COLO829 (cell line): ENCODE results near the gene IQSEC3.

ENCODE experiments used
- DNase-seq: peaks from one replicate; pipeline ENCODE4 v3.0.0; 2012; ENCODE audit warnings: low spot score

The IQSEC3 gene

DNA sequence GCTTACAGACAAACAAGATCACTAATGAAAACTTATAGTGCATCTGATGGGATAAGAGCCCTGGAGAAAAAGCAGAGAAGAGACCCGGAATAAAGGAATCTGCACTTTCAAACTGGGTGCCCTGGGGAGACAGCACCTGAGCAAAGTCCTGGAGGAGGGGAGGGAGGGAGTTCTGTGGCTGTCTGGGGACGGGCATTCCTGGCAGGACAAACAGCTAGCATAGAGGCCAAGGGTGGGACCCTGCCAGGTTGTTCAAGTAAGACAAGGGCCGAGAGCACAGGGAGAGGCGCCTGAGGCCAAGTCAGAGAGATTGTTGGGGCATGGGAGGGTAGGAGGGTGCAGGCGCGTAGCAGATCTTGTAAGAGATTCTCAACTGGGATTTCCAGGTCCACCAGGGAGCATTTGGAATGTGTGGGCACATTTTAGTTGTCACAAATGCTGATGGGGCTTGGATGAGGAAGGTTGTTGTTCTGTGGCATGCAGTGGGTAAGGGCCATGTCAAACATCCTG is 14.2 kb downstream of the IQSEC3 start:
- DNase-seq = no peak

DNA sequence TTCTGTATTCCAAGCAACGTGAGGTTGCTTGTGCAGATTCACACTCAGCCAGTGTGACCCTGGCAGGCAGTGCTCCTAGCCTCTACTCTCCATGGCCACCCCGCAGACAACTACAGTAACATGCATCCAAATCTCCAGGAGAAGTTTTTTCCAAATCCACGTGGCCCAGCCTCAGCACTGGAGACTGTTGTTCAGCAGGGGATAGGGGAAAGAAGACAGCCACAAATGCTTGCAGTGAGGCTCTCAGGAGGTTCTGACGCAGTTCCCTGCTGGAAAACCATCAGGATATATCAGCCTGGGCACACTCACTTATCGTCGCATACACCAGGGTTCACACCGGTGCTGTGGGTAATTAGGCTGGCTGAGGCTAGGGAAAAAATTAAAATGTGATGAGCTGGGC is 16.2 kb downstream of the IQSEC3 start:
- no peak for DNase-seq

DNA sequence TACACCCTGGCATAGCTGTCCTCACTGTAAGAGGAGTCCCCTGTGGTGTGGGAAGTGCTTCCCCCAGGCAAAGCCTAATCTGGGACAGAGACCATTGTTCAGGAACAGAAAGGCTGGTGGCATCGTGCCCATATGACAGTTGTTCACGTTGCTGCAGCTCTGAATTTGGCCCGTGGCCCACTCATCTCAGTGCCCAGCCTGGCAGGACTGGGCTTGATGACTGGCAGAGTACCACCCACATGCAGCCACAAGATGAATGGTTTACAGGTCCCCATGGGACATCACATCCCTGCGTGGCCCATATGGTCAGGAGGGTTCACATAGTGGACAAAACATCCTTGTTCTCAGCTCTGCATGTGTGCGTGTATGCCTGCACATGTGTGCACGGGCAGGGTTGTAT is 17.5 kb downstream of the IQSEC3 start:
- peak; percentile 61 for DNase-seq

DNA sequence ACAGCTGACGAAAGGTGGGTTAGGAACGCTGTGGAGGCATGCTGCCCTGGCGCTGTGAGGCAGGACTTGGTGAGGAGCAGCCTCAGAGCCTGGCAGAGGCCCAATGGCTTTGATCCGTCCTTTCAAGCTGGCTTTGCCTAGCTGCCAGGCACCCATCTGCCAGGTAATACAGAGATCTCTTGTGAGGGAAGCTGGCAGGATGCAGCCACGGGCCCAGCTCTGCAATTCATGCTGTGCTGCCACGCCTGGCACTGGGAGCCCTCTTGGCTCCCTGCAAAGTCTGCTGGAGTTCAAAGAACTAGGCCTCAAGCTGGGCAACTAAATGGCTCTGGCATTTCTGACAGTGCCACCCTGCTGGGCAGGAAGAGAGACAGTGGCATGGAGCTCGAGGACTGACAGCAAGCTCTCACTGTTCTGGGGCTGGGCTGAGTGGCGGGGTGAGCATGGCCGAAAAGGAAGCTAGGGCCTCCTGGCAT is 18.7 kb downstream of the IQSEC3 start:
- no peak for DNase-seq

DNA sequence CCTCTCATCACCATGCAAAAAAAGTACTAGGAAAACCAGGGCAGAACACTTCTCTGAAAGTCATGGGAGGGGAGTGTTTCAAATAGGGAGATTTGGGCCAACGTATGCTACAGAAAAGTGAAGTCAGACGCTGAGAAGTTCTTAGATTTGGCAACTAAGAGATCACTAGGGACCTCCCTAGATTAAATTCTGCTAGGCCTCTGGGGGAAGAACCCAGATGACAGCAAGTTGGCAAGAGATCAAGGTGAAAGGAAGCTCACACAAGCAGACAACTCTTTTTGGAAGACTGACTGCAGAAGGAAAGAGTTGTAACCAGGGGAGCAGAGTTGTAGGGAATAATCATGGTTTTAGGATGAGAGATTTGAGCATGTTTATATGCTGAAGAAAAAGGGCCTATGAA is 20.7 kb downstream of the IQSEC3 start:
- DNase-seq = no peak

DNA sequence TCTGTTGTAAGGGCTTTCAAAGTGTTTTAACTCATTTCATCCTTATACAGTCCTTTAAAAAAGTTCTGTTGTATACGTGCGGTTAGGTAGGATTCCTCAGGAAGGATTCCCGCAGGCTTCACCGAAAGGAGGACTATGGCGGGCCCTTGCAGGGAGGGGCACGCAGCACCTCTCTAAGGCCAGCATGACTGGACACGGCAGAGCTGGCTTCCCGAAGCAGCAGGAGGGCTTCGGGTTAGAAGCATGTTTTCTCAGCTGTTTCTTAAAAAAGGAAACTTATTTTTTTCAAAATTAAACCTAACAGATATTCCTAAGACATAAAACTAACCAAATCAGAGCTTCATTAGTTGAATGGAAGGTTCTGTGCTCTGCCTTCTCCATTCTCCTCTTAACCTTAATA is 21.3 kb downstream of the IQSEC3 start:
- DNase-seq = no peak

DNA sequence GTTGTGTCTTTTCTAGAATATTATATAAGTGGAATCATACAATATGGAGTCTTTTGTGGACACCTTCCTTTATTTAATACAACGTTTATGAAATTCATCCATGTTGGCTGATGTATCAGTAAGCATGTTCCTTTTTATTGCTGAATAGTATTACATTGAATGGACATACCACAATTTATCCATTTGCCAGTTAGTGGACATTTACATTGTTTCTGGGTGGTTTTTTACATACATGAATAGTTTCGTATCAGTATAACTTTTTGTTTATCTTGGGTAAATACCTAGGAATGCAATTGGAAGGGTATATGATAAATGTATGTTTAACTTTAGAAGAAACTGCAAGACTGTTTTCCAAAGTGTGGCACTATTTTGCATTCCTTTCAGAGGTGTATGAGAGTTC is 23.1 kb downstream of the IQSEC3 start:
- no peak for DNase-seq

DNA sequence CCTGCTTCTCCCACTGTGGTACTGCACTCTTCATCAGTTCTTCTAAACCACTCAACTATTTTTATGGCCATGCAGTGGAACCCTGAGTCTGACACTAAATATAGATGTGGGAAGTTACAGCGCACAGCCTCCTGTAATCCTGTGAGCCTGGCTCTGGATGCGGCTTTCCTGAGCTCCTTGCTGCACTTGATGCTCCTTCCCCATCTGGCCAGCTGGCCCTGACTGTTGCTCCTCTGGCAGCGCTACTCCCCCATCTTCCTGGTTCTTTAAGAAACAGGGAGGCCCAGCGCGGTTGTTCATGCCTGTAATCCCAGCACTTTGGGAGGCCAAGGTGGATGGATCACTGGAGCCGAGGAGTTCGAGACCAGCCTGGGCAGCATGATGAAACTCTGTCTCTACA is 24.6 kb downstream of the IQSEC3 start:
- no peak for DNase-seq

DNA sequence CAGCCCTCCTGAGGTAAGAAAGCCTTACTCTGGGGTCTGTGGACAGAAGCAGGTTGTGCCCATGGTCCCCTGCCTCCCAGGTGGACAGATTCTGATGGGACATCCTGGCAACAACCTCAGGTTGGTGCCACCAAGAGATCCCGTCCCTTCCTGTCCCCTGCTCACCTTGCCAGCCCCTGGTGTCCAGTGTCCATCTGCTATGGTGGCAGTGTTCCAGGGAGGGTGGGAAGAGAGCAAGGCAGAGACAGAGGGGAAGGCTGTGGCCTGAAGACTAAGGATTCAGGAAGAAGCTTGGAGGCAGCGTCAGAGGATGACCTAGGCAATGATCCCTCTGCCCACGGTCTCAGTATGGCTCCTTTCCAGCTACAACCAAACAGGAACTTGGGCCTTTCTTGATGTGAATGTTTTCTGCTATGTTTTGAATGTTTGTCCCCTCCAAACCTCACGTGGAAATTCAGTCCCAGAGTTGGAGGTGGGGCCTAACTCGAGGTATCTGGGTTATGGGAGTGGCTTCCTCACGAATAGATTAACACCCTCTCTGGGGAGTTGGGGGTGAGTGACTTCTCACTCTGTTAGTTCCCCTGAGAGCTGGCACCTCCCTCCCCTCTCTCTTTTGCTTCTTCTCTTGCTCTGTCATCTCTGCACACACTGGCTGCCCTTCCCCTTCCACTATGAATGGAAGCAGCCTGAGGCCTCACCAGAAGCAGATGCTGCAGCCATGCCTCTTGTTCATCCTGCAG is 26.9 kb downstream of the IQSEC3 start:
- no peak for DNase-seq

DNA sequence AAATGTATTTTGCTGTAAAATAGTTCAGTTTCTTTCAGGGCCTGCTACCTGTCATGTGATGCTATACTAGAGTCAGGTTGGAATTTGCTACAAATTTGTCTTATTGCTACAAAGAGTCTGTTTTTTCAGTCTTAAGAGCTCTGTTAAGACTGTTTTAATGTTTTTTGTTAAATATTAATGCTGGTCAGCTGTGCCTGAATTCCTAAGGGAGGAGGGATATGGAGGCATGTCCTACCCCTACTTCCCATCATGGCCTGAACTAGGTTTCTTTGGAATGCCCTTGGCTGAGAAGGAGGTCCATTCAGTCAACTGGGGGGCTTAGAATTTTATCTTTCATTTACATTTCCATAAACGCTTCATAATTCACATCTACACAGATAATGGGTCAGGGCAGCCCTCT is 30.0 kb downstream of the IQSEC3 start:
- no peak for DNase-seq

DNA sequence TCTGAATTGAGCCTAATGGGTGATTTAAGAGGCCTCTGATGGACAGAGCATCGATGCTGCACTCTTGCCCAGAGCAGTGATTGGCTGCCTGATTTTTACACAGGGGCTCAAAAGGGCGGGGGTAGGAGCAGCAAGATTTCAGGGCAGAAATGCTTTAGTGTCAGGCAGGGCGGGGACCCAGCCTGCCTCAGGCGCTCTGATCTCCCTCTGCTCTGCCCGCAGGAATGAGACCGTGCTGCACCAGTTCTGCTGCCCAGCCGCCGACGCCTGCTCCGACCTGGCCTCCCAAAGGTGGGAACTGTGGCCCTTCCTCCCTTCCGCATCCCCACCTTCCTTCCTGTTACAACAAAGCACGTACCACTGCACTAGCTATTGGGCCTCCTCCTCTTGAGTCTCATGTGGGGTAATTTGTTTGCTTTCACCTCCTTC is 32.4 kb downstream of the IQSEC3 start:
- no peak for DNase-seq

DNA sequence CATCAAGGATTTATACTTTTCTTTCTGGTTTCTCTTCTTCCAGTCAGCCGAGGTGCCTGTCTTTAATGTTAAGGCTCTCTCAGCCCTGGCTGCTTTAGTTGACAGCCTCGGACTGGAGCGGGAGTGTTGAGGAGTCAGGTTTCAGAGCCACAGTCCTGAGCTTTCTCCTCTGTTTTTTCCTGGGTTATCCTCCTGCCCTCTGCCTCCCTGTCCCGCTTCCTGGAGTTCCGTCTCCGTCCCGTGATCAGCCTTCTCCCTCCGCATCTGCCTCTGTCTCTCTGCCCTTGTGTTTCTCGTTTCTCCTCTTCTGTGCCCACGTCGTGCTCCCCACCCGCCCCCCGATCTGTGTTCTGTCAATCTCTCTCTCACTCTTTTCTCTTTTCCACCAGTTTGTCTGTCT is 33.0 kb downstream of the IQSEC3 start:
- DNase-seq = no peak

DNA sequence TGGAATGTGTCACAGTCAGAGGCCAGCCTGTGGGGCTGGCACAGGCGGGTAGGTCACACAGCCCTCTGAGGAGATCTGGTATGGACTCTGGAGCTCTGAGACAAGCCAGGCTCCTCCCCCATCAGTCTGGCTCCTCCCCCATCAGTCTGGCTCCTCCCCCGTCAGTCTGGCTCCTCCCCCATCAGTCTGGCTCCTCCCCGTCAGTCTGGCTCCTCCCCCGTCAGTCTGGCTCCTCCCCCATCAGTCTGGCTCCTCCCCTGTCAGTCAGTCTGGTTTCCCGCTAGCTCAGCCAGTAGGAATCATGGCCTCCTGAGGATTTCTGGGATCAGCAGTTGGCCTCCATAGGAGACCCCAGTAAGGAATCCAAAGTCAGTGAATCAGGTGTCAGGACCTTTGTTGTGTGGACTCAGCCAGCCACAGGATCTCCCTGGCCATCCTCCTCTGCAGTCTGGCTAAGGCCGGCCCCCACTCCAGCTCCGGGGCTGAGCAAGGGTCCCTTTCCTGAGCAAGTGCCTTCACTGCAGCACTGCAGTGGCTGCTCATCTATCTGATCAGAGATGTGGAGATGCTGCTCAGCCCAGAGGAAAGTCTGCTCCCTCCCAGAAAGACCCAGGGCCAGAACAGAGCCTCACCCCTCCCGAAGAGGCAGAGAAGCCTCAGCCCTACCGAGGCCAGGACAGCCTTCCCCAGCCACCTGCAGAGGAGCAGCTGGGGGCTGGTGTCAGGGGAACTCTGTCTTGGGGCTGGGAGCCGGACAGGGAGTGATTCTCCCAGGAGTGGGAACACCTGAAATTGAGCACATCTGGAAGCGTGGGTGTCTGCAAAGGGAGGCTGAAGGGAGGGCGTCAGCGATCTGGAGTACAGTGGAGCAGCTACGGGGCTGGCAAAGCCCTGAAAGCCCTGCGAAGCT is 35.7 kb downstream of the IQSEC3 start:
- DNase-seq = peak; percentile 21

DNA sequence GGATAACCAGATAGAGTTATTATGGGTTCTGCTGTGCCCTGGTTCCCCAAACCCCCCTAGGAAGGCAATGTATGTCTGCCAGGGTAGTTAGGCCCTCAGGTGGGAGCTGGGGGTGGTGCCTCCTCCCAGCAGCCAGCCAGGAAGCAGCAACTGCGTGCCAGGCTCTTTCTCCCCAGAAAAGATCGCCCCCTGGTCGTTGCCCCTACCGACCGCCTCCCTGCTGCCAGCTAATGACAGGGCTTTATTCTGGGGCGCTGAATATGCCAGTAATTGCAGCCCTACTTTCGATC is 36.3 kb downstream of the IQSEC3 start:
- no peak for DNase-seq

DNA sequence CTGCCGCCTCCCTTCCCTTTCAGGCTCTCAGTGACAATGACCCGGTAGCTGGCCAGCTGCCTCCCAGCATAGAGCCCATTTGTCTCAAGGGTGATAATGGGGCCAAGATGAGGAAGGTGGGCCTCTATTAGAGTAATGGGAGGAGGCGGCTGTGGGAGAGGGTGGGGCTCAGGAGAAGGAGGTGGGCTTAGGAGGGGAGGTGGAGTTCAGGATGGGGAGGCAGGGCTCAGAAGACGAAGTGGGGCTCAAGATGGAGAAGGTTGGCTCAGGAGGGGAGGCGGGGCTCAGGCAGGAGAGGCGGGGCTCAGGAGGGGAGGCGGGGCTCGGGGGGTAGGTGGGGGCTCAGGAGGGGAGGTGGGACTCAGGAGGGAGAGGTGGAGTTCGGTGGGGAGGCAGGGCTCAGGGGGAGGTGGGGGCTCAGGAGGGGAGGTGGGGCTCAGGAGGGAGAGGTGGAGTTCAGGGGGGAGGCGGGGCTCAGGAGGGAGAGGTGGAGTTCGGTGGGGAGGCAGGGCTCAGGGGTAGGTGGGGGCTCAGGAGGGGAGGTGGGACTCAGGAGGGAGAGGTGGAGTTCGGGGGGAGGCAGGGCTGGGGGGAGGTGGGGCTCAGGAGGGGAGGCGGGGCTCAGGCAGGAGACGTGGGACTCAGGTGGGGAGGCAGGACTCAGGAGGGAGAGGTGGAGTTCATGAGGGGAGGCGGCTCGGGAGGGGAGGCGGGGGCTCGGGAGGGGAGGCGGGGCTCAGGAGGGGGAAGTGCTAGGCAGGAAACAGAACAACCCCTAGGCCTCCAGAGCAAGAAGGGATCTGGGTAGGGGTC is 36.8 kb downstream of the IQSEC3 start:
- peak; percentile 17 for DNase-seq

DNA sequence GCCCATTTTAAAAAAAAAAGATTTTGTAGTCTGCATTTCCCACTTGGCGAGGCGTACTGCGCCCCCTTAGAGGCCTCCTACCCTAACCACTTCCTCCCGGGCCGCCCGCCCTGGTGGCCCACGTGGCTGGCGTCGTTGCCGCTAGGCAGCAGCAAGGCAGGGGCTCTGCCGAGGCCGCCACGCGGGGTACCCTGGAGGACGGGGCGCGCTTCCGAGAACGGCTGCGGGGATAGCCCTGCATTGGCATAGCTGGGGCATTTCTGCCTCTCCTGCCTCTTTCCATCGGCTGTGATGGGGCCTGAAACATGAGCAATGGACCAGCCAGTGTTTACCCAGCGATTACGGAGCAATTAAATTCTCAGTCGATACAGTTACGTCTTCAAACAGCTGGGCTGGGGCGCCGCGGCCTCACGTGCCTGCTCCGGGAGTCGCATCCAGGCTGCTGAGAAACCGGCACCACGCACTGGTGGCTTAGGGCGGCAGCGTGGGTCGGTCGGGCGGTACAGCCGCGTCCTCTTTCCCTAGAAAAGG is 38.0 kb downstream of the IQSEC3 start:
- DNase-seq = no peak

DNA sequence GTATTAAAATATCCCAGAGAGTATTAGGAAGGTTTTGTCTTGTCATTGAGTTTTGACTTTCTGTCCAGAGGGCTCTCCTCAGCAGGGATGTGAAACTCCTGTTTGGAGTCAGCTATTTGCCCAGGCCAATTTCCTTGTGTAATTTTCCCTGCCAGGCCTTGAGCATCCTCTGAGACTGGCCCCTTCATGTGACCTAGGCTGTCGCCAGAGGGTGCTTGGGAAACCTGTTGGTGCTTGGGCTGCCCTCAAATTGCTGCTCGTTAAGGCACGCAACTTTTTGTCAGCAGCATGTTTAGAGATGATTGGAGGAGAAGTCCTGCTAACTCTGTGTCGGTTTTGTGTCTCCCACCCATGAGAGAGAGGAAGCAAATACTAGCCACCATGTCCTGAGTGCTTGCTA is 39.1 kb downstream of the IQSEC3 start:
- DNase-seq = no peak

DNA sequence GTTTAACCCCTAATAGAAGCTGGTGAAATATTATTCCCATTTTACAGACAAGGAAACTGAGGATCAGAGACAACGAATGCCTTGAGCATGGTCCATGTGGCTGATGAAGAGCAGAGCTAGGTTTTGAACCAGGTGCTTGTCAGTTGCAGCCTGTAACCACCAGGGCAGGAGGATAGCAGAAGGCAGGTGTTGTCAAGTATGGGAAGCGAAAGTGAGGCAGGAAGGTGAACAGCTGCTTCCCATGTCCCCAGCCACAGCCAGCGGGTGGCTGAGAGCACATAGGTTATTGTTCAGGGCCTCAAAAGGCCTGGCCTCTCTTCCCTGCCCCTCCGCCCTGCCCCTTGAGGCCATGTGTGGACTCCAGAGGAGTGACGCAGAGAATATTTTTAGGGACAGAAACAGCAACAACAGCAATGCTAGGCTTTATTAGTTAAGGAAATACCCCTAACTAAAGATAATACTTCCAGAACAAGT is 39.6 kb downstream of the IQSEC3 start:
- no peak for DNase-seq

DNA sequence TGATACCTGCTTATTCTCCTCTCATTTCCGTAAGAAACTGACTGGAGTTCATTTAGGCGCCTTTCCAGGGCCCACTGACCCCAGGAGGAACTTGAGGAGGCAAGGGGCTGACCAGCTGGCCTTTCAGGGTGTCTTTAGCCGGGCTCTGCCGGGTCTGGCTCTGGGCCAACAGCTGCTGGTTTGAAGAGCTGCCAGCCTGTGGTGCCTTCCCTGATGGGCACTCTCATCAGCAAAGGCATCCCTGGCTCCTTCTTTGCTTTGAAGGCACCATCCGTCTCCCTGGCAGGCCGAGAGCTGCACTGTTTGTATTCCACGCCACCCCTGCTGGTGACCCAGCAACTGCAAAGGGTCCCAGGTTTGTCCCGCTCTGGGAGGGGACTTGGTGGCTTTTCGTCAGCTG is 42.0 kb downstream of the IQSEC3 start:
- DNase-seq = no peak

DNA sequence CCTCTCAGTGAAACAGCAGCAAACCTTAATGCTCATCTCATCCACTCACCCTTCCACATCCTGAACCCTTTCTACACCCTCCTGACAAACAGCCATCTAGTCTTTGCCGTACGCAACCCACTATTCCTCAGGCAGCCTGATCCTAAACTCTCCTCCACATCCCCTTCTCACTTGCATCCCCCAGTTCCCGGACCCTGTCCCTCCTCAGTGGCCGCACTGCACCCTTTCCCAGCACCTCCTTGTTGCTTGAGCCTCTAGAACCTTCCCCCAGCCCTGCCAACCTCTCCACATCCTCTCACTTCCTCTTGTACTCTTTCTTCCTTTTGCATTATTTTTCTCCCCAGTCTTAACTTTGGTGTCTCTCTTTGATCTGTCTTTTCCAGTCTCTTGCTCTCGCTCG is 42.9 kb downstream of the IQSEC3 start:
- DNase-seq = no peak

DNA sequence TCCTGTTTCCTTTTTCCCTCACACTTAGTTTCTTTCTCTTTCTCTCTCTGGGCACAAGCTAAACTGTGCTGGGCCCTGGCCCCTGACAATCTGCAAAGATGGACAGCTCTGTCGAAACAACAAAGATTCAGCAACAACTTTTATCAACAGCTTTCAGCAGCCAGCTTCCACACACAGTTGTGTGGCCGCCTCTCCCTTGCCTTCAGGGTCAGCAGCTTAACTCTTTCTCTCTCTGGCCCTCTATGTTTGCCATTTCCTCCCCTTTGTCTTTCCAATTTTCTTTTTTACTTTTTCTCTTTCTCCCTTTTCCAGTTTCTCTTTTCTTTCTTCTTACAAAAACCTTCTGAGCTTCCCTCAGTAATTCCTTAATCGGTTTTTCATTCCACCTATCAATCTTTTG is 43.3 kb downstream of the IQSEC3 start:
- DNase-seq = no peak
